T-cell (primary cell): ENCODE data around the gene SYNGR4. TPM values are rescaled to one million over a fixed set of nuclear protein-coding genes. Genes with fewer than 3 reads are reported as not detected.

Experiments used
- ATAC-seq, 4 experiments: fragments of 200-7000 bp in 3 of 4; fragments of 150-1000 bp in 1 of 4; cut with Tn5 transposase; replicated peaks in 1 of 4; 1 replicate in 3 of 4; 2 replicates in 1 of 4; pipeline ENCODE4 v1.10.0; 2021; ENCODE audit warnings: moderate library complexity in 3 of 4, mild to moderate bottlenecking in 2 of 4, moderate number of reproducible peaks in 1 of 4
- CTCF ChIA-PET, 2 donors: fragments of 300-600 bp; sonication (Branson Sonifier 250); formaldehyde crosslinking; loops; one replicate each; lab custom pipeline; 2022; ENCODE audit warnings: antibody characterized with exemption in 2 of 2; lab: Charles Lee
- POLR2A ChIA-PET, 2 donors: fragments of 300-600 bp; sonication (Branson Sonifier 250); formaldehyde crosslinking; loops; one replicate each; lab custom pipeline; 2022; ENCODE audit warnings: antibody characterized with exemption in 2 of 2; lab: Charles Lee
- DNase-seq, 35 experiments: peaks; one replicate each; pipeline versions ENCODE4 v3.0.0 to v3.0.0-alpha.2; 2013 to 2023
- H3K27ac ChIP-seq: one replicate; pipeline ENCODE4 v1.5.1; 2013; ENCODE audit warnings: low read length
- H3K27me3 ChIP-seq, 2 experiments: replicated peaks in 1 of 2; 1 replicate in 1 of 2; 2 replicates in 1 of 2; pipeline versions ENCODE4 v1.6.1 to v1.7.0; 2013; ENCODE audit warnings: low read length in 1 of 2, mixed read lengths in 1 of 2; ENCODE audit not compliant: control insufficient read depth in 2 of 2, insufficient read depth in 2 of 2; ENCODE audit errors: extremely low read depth in 1 of 2
- H3K36me3 ChIP-seq, 2 donors: 1 replicate in 1 of 2; 2 replicates in 1 of 2; pipeline versions ENCODE4 v1.6.1 to v1.7.0; 2013; ENCODE audit warnings: low read length in 1 of 2; ENCODE audit not compliant: control insufficient read depth in 2 of 2, insufficient read depth in 1 of 2; ENCODE audit errors: extremely low read depth in 1 of 2
- H3K4me1 ChIP-seq, 2 experiments: 1 replicate in 1 of 2; 2 replicates in 1 of 2; pipeline versions ENCODE4 v1.6.1 to v1.7.0; 2013; ENCODE audit warnings: low read length in 2 of 2, mixed read lengths in 1 of 2; ENCODE audit not compliant: insufficient read depth in 2 of 2, control insufficient read depth in 1 of 2; ENCODE audit errors: extremely low read depth in 1 of 2
- H3K4me3 ChIP-seq, 2 donors: 1 replicate in 1 of 2; 2 replicates in 1 of 2; pipeline versions ENCODE4 v1.5.1 to v1.7.0; 2013; ENCODE audit warnings: mild to moderate bottlenecking in 2 of 2, low read length in 1 of 2, moderate library complexity in 1 of 2; ENCODE audit not compliant: control insufficient read depth in 1 of 2; ENCODE audit errors: extremely low read depth in 1 of 2
- H3K9me3 ChIP-seq: 2 replicates; pipeline ENCODE4 v1.7.0; 2013
- H3K27ac Mint-ChIP-seq, 2 donors: one replicate each; pipeline ENCODE4 v1.8.0; 2020 to 2021; ENCODE audit warnings: mild to moderate bottlenecking in 2 of 2, mixed read lengths in 2 of 2
- H3K27me3 Mint-ChIP-seq, 2 donors: one replicate each; pipeline ENCODE4 v1.8.0; 2021 to 2022; ENCODE audit warnings: mixed read lengths in 2 of 2
- H3K36me3 Mint-ChIP-seq: one replicate; pipeline ENCODE4 v1.8.0; 2021; ENCODE audit warnings: mixed read lengths
- H3K4me1 Mint-ChIP-seq, 3 donors: one replicate each; pipeline ENCODE4 v1.8.0; 2020 to 2022; ENCODE audit warnings: mixed read lengths in 3 of 3, mild to moderate bottlenecking in 1 of 3
- H3K4me3 Mint-ChIP-seq, 3 donors: one replicate each; pipeline ENCODE4 v1.8.0; 2020 to 2022; ENCODE audit warnings: mild to moderate bottlenecking in 3 of 3, mixed read lengths in 3 of 3, moderate library complexity in 3 of 3
- H3K9me3 Mint-ChIP-seq, 3 donors: one replicate each; pipeline ENCODE4 v1.8.0; 2020 to 2022; ENCODE audit warnings: mixed read lengths in 3 of 3
- WGBS: methylation state at CpG from one replicate; pipeline ENCODE4 v1.1.5; 2013; ENCODE audit warnings: missing lambda C conversion rate; ENCODE audit not compliant: insufficient coverage; 5-methylcytosine and 5-hydroxymethylcytosine counted together
- total RNA-seq, 35 experiments: library from RNA in 6 of 35; stranded (reverse) in 6 of 35; fragments of 120-200 nt in 1 of 35; gene quantifications; one replicate each; pipeline versions ENCODE4 v1.2.1 to v1.2.4 and lab custom pipeline; 2013 to 2026

Gene SYNGR4
- total RNA-seq, 5 donors from 2014 or later (not counting 1 experiment from before 2014, with no cell fraction given), result not detected

- H3K4me3 Mint-ChIP-seq, result peak overlapping the region; percentile 75 to 80 (median 78)
- Histone ChIP-seq H3K27me3 (peaks cover 0 to 57% of the 10 kb centered on the region in 2 experiments), H3K27ac (no peak overlapping the region), H3K4me3 (peak overlapping the region; percentile 5 to 26), H3K4me1 (peaks cover 0 to 30% of the 10 kb centered on the region in 2 experiments), H3K9me3 (no peaks in the 10 kb centered on the region), H3K36me3 (no peaks in the 10 kb centered on the region)
- ChIA-PET POLR2A (interaction anchor here in 1 of 2 donors (0.5 kb wide), 1 partner anchor 51 kb away, joined by 3 read pairs; no protein-coding TSS in a partner anchor), CTCF (no interaction called here)
- ATAC-seq (peak; percentile 57 to 81 (median 74)), DNase-seq (peak; percentile 40 to 80 (median 67))
- H3K36me3 Mint-ChIP-seq, result no peaks in the 10 kb centered on the region
- peaks cover 16 to 28% (median 21%) of the 10 kb centered on the region in 3 donors for H3K4me1 Mint-ChIP-seq
- H3K9me3 Mint-ChIP-seq, result no peaks in the 10 kb centered on the region
- WGBS, result 73% methylated on average over 11 of the region's 31 CpGs
- peaks cover 10 to 15% of the 10 kb centered on the region in 2 donors for H3K27me3 Mint-ChIP-seq
- peak overlapping the region; percentile 68 to 81 for H3K27ac Mint-ChIP-seq
These were observed 55.2 kb downstream of the SYNGR4 start for GRCh38 chr19:48419158-48419920.

DNA sequence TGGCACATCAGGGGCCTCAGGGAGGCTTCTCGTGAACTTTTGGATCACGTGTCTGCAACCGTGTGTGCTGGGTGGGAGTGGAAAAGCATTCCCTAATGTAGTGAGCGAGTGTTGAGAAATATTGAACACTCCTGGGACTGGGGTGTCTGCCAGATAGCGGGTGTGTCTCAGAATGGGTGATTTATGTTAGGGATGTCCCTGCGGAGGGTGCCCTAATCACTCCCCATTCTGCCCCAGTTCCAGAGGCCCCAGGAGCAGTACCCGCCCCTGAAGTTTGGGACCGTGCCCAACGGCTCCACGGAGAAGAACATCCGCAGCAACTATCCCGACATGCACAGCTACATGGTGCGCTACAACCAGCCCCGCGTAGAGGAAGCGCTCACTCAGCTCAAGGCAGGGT lies 57.4 kb downstream of the SYNGR4 start:
- no peaks in the 10 kb centered on the region for H3K9me3 ChIP-seq
- CTCF ChIA-PET, result no interaction called here
- H3K27me3 Mint-ChIP-seq, result peaks cover 13 to 17% of the 10 kb centered on the region in 2 donors

GRCh38 chr19:48424694-48425219 lies 60.6 kb downstream of the SYNGR4 start:
- Histone ChIP-seq H3K4me1 (no peaks in the 10 kb centered on the region), H3K4me3 (no peak overlapping the region), H3K9me3 (no peaks in the 10 kb centered on the region), H3K27ac (no peak overlapping the region), H3K36me3 (no peaks in the 10 kb centered on the region), H3K27me3 (peaks cover 0 to 15% of the 10 kb centered on the region in 2 experiments)
- ATAC-seq (no peak), DNase-seq (no peak)
- Mint-ChIP-seq H3K9me3 (no peaks in the 10 kb centered on the region), H3K27ac (no peak overlapping the region), H3K27me3 (peaks cover 9% of the 10 kb centered on the region in 2 donors), H3K4me3 (no peak overlapping the region), H3K4me1 (peaks cover 0 to 5% (median 2%) of the 10 kb centered on the region in 3 donors), H3K36me3 (no peaks in the 10 kb centered on the region)
- WGBS, result 13% methylated on average over 8 of the region's 8 CpGs
- ChIA-PET POLR2A (no interaction called here), CTCF (no interaction called here)

More for the DNA sequence above, 57.4 kb downstream of the SYNGR4 start:
- DNase-seq, result no peak
- Mint-ChIP-seq H3K9me3 (no peaks in the 10 kb centered on the region), H3K4me3 (no peak overlapping the region), H3K4me1 (peaks cover 8 to 14% (median 12%) of the 10 kb centered on the region in 3 donors), H3K36me3 (no peaks in the 10 kb centered on the region), H3K27ac (no peak overlapping the region)
- Histone ChIP-seq H3K36me3 (no peaks in the 10 kb centered on the region), H3K4me1 (peaks cover 0 to 12% of the 10 kb centered on the region in 2 experiments), H3K27ac (no peak overlapping the region), H3K4me3 (no peak overlapping the region), H3K27me3 (peaks cover 0 to 41% of the 10 kb centered on the region in 2 experiments)
- 94% methylated on average over 8 of the region's 16 CpGs for WGBS
- POLR2A ChIA-PET, result no interaction called here
- ATAC-seq, result no peak

Other genes with a start within 250 kb of the SYNGR4 start
- gene LIG1, start 194.0 kb upstream of the SYNGR4 start, total RNA-seq, result 100 to 1,000 TPM in 3 of 5 donors, 10 to 100 TPM in 2; 58.7 to 127 (median 112) TPM
- gene ZSWIM9, start 193.7 kb upstream of the SYNGR4 start, total RNA-seq, result 10 to 100 TPM in 3 of 5 donors, 1 to 10 TPM in 2; 5.4 to 14.7 (median 11.6) TPM
- 100 to 1,000 TPM; 146 to 224 (median 191) TPM for gene CARD8, start 108.5 kb upstream of the SYNGR4 start, total RNA-seq
- under 1 TPM in 2 of 5 donors, not detected in 3; 0.20 to 0.41 TPM for gene ZNF114, start 94.3 kb upstream of the SYNGR4 start, total RNA-seq
- gene EMP3, start 38.8 kb upstream of the SYNGR4 start, total RNA-seq, result 100 to 1,000 TPM; 180 to 373 (median 361) TPM
- gene TMEM143, start 427 bp upstream of the SYNGR4 start, total RNA-seq, result 10 to 100 TPM; 14.5 to 33.5 (median 29.0) TPM
- 10 to 100 TPM; 40.9 to 55.9 (median 47.5) TPM for gene KDELR1, start 27.2 kb downstream of the SYNGR4 start, total RNA-seq
- gene GRIN2D, start 29.3 kb downstream of the SYNGR4 start, total RNA-seq, result under 1 TPM in 4 of 5 donors, not detected in 1; 0.13 to 0.23 (median 0.16) TPM
- gene GRWD1, start 81.6 kb downstream of the SYNGR4 start, total RNA-seq, result 10 to 100 TPM; 29.7 to 55.2 (median 42.6) TPM
- gene KCNJ14, start 91.2 kb downstream of the SYNGR4 start, total RNA-seq, result 1 to 10 TPM; 2.6 to 3.5 (median 3.2) TPM
- 10 to 100 TPM; 37.8 to 81.5 (median 70.6) TPM for gene CYTH2, start 105.0 kb downstream of the SYNGR4 start, total RNA-seq
- gene LMTK3, start 147.5 kb downstream of the SYNGR4 start, total RNA-seq, result 10 to 100 TPM; 17.5 to 28.2 (median 23.5) TPM
- not detected for gene SULT2B1, start 187.8 kb downstream of the SYNGR4 start, total RNA-seq
- gene SPACA4, start 242.4 kb downstream of the SYNGR4 start, total RNA-seq, result not detected